Activated CD4-positive, CD25-positive, alpha-beta regulatory T cell treated with anti-CD3 and anti-CD28 coated beads, Interleukin-2, amount 50 U/mL, for 24 hours (primary cell): ENCODE data around the gene DYSF.
"Not testable (repeated sequence)": the region's sequence is repeated elsewhere in the genome, so short reads cannot be mapped to it uniquely, and the experiment has no call there.

ENCODE experiments used
- ATAC-seq, 2 donors: fragments of 150-1000 bp; cut with Tn5 transposase; one replicate each; pipeline ENCODE4 v1.10.0; 2021; ENCODE audit warnings: mild to moderate bottlenecking in 1 of 2, moderate library complexity in 1 of 2

DYSF gene

GRCh38 chr2:71618327-71619113, 165.2 kb downstream of the DYSF start:
- no peak for ATAC-seq

GRCh38 chr2:71619230-71619741, 165.9 kb downstream of the DYSF start:
- ATAC-seq, result no peak

- peak in 1 of 2 donors; percentile 22 for ATAC-seq
Measured at GRCh38 chr2:71620116-71620515, 166.8 kb downstream of the DYSF start.

GRCh38 chr2:71620851-71621251, 167.5 kb downstream of the DYSF start:
- no peak for ATAC-seq

- ATAC-seq, result no peak
Measured at GRCh38 chr2:71629273-71629672, 175.9 kb downstream of the DYSF start.

- ATAC-seq, result no peak
Measured at GRCh38 chr2:71629771-71630453, 176.6 kb downstream of the DYSF start.

GRCh38 chr2:71630454-71631328, 177.3 kb downstream of the DYSF start:
- ATAC-seq, result no peak

- ATAC-seq, result no peak
Measured at GRCh38 chr2:71631411-71631931, 178.1 kb downstream of the DYSF start.

GRCh38 chr2:71633086-71633485, 179.7 kb downstream of the DYSF start:
- no peak for ATAC-seq

- ATAC-seq, result no peak
Measured at GRCh38 chr2:71634567-71634966, 181.2 kb downstream of the DYSF start.

- no peak for ATAC-seq
Measured at GRCh38 chr2:71635798-71636197, 182.4 kb downstream of the DYSF start.

GRCh38 chr2:71637168-71637567, 183.8 kb downstream of the DYSF start:
- ATAC-seq, result no peak

- no peak for ATAC-seq
Measured at GRCh38 chr2:71637736-71638135, 184.4 kb downstream of the DYSF start.

GRCh38 chr2:71639735-71640134, 186.4 kb downstream of the DYSF start:
- no peak for ATAC-seq

- ATAC-seq, result no peak
Measured at GRCh38 chr2:71640489-71640888, 187.1 kb downstream of the DYSF start.

- ATAC-seq, result no peak
Measured at GRCh38 chr2:71643674-71644357, 190.5 kb downstream of the DYSF start.

- no peak for ATAC-seq
Measured at GRCh38 chr2:71646028-71646427, 192.7 kb downstream of the DYSF start.

- no peak for ATAC-seq
Measured at GRCh38 chr2:71647356-71647755, 194.0 kb downstream of the DYSF start.

- ATAC-seq, result no peak
Measured at GRCh38 chr2:71655498-71655897, 202.1 kb downstream of the DYSF start.

- ATAC-seq, result not testable (repeated sequence)
Measured at GRCh38 chr2:71658256-71658655, 204.9 kb downstream of the DYSF start.

GRCh38 chr2:71658771-71659170, 205.4 kb downstream of the DYSF start:
- no peak for ATAC-seq

GRCh38 chr2:71659868-71660518, 206.6 kb downstream of the DYSF start:
- no peak for ATAC-seq
